M059J (cell line): ENCODE measurements around the gene PPTC7. TPM values are rescaled to one million over a fixed set of nuclear protein-coding genes. Genes with fewer than 3 reads are reported as not detected.

Source experiments
- total RNA-seq: library from RNA; depleted of rRNA; stranded (reverse); fragments of >200 nt; shearing (Covaris generic); gene quantifications from 2 replicates; pipeline ENCODE4 v1.2.3, GENCODE V29; 2014; rRNA removed

The PPTC7 gene
- total RNA-seq, 1 experiment from 2014 or later, result 5.2 TPM

Other genes starting within 250 kb of the PPTC7 start
- 70.9 and 71.0 TPM in 2 replicates for gene ANAPC7, start 179.6 kb downstream of the PPTC7 start, total RNA-seq
- gene ARPC3, start 133.0 kb downstream of the PPTC7 start, total RNA-seq, result 987 and 1,311 TPM in 2 replicates
- 22.6 and 35.4 TPM in 2 replicates for gene GPN3, start 115.1 kb downstream of the PPTC7 start, total RNA-seq
- 20.6 and 24.8 TPM in 2 replicates for gene FAM216A, start 114.5 kb downstream of the PPTC7 start, total RNA-seq
- gene VPS29, start 81.2 kb downstream of the PPTC7 start, total RNA-seq, result 117 and 146 TPM in 2 replicates
- gene RAD9B, start 81.0 kb downstream of the PPTC7 start, total RNA-seq, result 0.47 and 1.1 TPM in 2 replicates
- gene TCTN1, start 30.8 kb upstream of the PPTC7 start, total RNA-seq, result 40.4 and 42.8 TPM in 2 replicates
- 0.30 and 2.1 TPM in 2 replicates for gene HVCN1, start 105.8 kb upstream of the PPTC7 start, total RNA-seq
- gene PPP1CC, start 159.6 kb upstream of the PPTC7 start, total RNA-seq, result 107 and 130 TPM in 2 replicates